Left lung (tissue), 10 donors: Measurements from ENCODE around the gene GABRB2. TPM values are rescaled to one million over a fixed set of nuclear protein-coding genes. Genes with fewer than 3 reads are reported as not detected.

Source experiments
- ATAC-seq: fragments of 200-7000 bp; cut with Tn5 transposase; one replicate; pipeline ENCODE4 v1.9.1; 2020; ENCODE audit warnings: moderate library complexity
- DNase-seq, 4 donors: peaks; one replicate each; pipeline ENCODE4 v3.0.0-alpha.2; 2013 to 2020
- H3K27ac ChIP-seq, 2 donors: fragments of 200-600 bp; sonication (generic) in 1 of 2; one replicate each; pipeline versions ENCODE4 v1.5.0 to v1.8.0; 2020 to 2021
- H3K27me3 ChIP-seq, 2 donors: fragments of 200-600 bp; sonication (generic) in 1 of 2; one replicate each; pipeline versions ENCODE4 v1.5.0 to v1.8.0; 2020 to 2021
- H3K36me3 ChIP-seq, 2 donors: fragments of 200-600 bp; sonication (generic) in 1 of 2; one replicate each; pipeline versions ENCODE4 v1.5.0 to v1.8.0; 2020 to 2021
- H3K4me1 ChIP-seq, 2 donors: fragments of 200-600 bp; one replicate each; pipeline ENCODE4 v1.8.0; 2021
- H3K4me3 ChIP-seq, 2 donors: fragments of 200-600 bp; sonication (generic) in 1 of 2; one replicate each; pipeline versions ENCODE4 v1.5.0 to v1.8.0; 2020 to 2021; ENCODE audit warnings: mild to moderate bottlenecking in 1 of 2
- H3K9me3 ChIP-seq, 2 donors: fragments of 200-600 bp; sonication (generic) in 1 of 2; one replicate each; pipeline versions ENCODE4 v1.5.0 to v1.8.0; 2020 to 2021
- CTCF ChIP-seq, 2 donors: fragments of 200-600 bp; sonication (generic) in 1 of 2; IDR thresholded peaks; one replicate each; pipeline versions ENCODE4 v1.5.0 to v1.8.0; 2021; ENCODE audit warnings: antibody characterized with exemption in 2 of 2
- intact Hi-C, 2 donors: fragments of 100-400 bp; cut with DNase I; formaldehyde crosslinking; loops; one replicate each; pipeline versions ENCODE4 v1.11.2 to v1.14.2; 2022
- polyA plus RNA-seq, 6 donors: library from polyadenylated mRNA; unstranded; fragments of 120-200 nt; gene quantifications; one replicate each; pipeline ENCODE4 v1.2.1, GENCODE V29; 2013; ENCODE audit not compliant: insufficient read length in 6 of 6
- total RNA-seq, 2 donors: library from RNA; stranded (reverse); fragmentation: NEBNext Ultra II Directional; extraction: Animal tissue kit (Norgen Biotek cat#: 25700); gene quantifications; one replicate each; pipeline ENCODE4 v1.2.1, GENCODE V29; 2021
- donor health status: DM: no; HTN: yes; CAD: no.
- donor health status: DM: no; HTN: no; CAD: no.

GABRB2 gene
- total and polyA plus RNA-seq, 8 donors, result 0.50 to 3.1 (median 1.6) TPM

- Histone ChIP-seq H3K4me1 (no peaks in the 10 kb centered on the region), H3K27me3 (no peaks in the 10 kb centered on the region), H3K9me3 (no peaks in the 10 kb centered on the region), H3K36me3 (no peaks in the 10 kb centered on the region), H3K4me3 (no peak overlapping the region), H3K27ac (no peak overlapping the region)
- ATAC-seq (no peak), DNase-seq (no peak)
- no peak for TF ChIP-seq CTCF (IDR thresholded peaks at IDR 0.05)
- intact Hi-C loops, result no loop called here
Observed at GRCh38 chr5:161269125-161269524, 277.4 kb downstream of the GABRB2 start.

GRCh38 chr5:161266954-161267353, 279.6 kb downstream of the GABRB2 start:
- Histone ChIP-seq H3K4me1 (no peaks in the 10 kb centered on the region), H3K36me3 (no peaks in the 10 kb centered on the region), H3K9me3 (no peaks in the 10 kb centered on the region), H3K27ac (no peak overlapping the region), H3K4me3 (no peak overlapping the region), H3K27me3 (no peaks in the 10 kb centered on the region)
- no peak for TF ChIP-seq CTCF (IDR thresholded peaks at IDR 0.05)
- DNase-seq, result no peak
- intact Hi-C loops, result no loop called here
- no peak for ATAC-seq

- no peaks in the 10 kb centered on the region for H3K9me3 ChIP-seq
- intact Hi-C loops, result no loop called here
- DNase-seq (peak in 1 of 4 donors; percentile 50), ATAC-seq (no peak)
- H3K4me3 ChIP-seq, result no peak overlapping the region
- H3K27ac ChIP-seq, result no peak overlapping the region
- H3K27me3 ChIP-seq, result no peaks in the 10 kb centered on the region
- H3K36me3 ChIP-seq, result no peaks in the 10 kb centered on the region
- no peaks in the 10 kb centered on the region for H3K4me1 ChIP-seq
- TF ChIP-seq CTCF (IDR thresholded peaks at IDR 0.05), result no peak
Observed at GRCh38 chr5:161265006-161265405, 281.5 kb downstream of the GABRB2 start.

- Histone ChIP-seq H3K4me3 (no peak overlapping the region), H3K36me3 (no peaks in the 10 kb centered on the region), H3K27me3 (no peaks in the 10 kb centered on the region), H3K4me1 (no peaks in the 10 kb centered on the region), H3K27ac (no peak overlapping the region), H3K9me3 (no peaks in the 10 kb centered on the region)
- DNase-seq (peak in 1 of 4 donors; percentile 21), ATAC-seq (no peak)
- TF ChIP-seq CTCF (IDR thresholded peaks at IDR 0.05), result no peak
- intact Hi-C loops, result no loop called here
Observed at GRCh38 chr5:161263191-161263590, 283.3 kb downstream of the GABRB2 start.

GRCh38 chr5:161261668-161262323, 284.7 kb downstream of the GABRB2 start:
- TF ChIP-seq CTCF (IDR thresholded peaks at IDR 0.05), result no peak
- ATAC-seq (no peak), DNase-seq (no peak)
- intact Hi-C loops, result no loop called here
- H3K9me3 ChIP-seq, result no peaks in the 10 kb centered on the region
- H3K27ac ChIP-seq, result no peak overlapping the region
- no peak overlapping the region for H3K4me3 ChIP-seq
- H3K36me3 ChIP-seq, result no peaks in the 10 kb centered on the region
- H3K27me3 ChIP-seq, result no peaks in the 10 kb centered on the region
- no peaks in the 10 kb centered on the region for H3K4me1 ChIP-seq
